Measurements from ENCODE around the gene CCDC170. TPM values are rescaled to one million over a fixed set of nuclear protein-coding genes. Genes with fewer than 3 reads are reported as not detected.

Gene CCDC170
- total and polyA plus RNA-seq, 9 of the 15 experiments (the other 6 are each of a cell fraction or from before 2014, with no cell fraction given), result 0.01 to 0.18 (median 0.05) TPM; not detected in 6

DNA sequence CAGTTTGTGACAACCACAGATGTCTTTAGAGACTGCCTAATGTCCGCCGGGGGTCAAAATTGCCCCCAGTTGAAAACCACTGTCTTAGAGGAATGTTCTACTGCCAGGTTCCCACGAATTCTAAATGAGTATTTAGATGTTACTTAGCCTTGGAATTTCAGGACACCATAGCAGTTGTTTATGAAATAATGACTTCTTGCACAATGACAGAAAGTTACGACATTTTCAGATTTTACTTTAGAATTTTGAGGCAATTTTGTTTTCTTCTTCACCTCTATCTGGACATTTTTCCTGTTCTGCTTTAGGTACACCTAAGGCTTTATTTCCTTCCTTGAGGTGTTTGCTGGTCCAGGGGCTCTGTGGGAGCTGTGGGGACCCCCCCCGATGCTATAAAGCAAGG is 83.4 kb downstream of the CCDC170 start:
- H4K20me1 ChIP-seq (replicated peaks; ENCODE audit: control insufficient read depth, insufficient read depth, low read length), result no peaks in the 10 kb centered on the region
- intact Hi-C loops (cut with micrococcal nuclease) (no loop called here), in situ Hi-C loops (cut with MboI) (no loop called here)
- H3K4me3 ChIP-seq, result no peak overlapping the region
- CTCF ChIA-PET (ENCODE audit: low intra/inter-chr PET ratio), result no interaction called here
- no peak overlapping the region for H2AFZ ChIP-seq (ENCODE audit: low read depth, low read length)
- H3K27me3 ChIP-seq (ENCODE audit: control insufficient read depth in 2 of 2, insufficient read depth in 2 of 2, low read length in 2 of 2), result peaks cover 26 to 29% of the 10 kb centered on the region in 2 experiments
- no peak for DNase-seq (ENCODE audit: extremely low read depth in 1 of 4, low spot score in 3 of 4)
- TF ChIP-seq NR1H2 (CRISPR knock-in tag; IDR thresholded peaks at IDR 0.05) (no peak), CEBPB (tag; IDR thresholded peaks at IDR 0.05) (peak; percentile 44; the same call in 1 of the 2 replicates)
- H3K9me3 ChIP-seq (replicated peaks; ENCODE audit: control insufficient read depth, insufficient read depth, low read depth, low read length), result no peaks in the 10 kb centered on the region
- H3K27ac ChIP-seq (ENCODE audit: extremely low read depth, low read depth, low read length), result no peak overlapping the region
- no TSS peak for BruUV-seq (replicated peaks)
- no peak overlapping the region for H3K9ac ChIP-seq (ENCODE audit: insufficient read depth in 1 of 2, low read depth in 2 of 2, low read length in 2 of 2)
- WGBS (ENCODE audit: insufficient coverage, low coverage, missing lambda C conversion rate), result 3% methylated on average over 5 of the region's 5 CpGs
- no peak overlapping the region for H3K4me2 ChIP-seq (ENCODE audit: insufficient read depth, low read length)
- H3K36me3 ChIP-seq (ENCODE audit: control insufficient read depth, insufficient read depth, low read length), result no peaks in the 10 kb centered on the region
- no peaks in the 10 kb centered on the region for H3K9me1 ChIP-seq (ENCODE audit: control insufficient read depth, insufficient read depth, low read length)
- no peak for ATAC-seq
- no peak for FAIRE-seq
- no peaks in the 10 kb centered on the region for H3K4me1 ChIP-seq (replicated peaks in 1 of 2; ENCODE audit: control insufficient read depth in 2 of 2, insufficient read depth in 2 of 2, low read length in 2 of 2)
- no peaks in the 10 kb centered on the region for H3K79me2 ChIP-seq (ENCODE audit: control insufficient read depth, insufficient read depth, low read length)
- POLR2A ChIA-PET, result interaction anchor here (0.6 kb wide), 1 partner anchor 73 kb away, joined by 3 read pairs; no protein-coding TSS in a partner anchor

DNA sequence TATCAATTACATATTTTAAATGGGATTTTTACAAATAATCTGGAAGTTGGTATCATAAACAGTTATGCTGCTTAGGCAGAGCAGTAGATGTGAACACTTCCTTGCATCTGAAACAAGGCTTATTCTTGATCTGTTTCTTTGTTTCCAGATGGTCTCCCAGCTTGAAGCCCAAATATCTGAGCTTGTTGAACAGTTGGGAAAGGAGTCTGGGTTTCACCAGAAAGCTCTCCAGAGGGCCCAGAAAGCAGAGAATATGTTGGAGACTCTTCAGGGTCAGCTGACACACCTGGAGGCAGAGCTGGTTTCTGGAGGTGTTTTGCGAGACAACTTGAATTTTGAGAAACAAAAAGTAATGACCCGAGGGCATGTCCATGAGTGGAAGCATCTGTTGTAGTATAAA is 91.9 kb downstream of the CCDC170 start:
- Histone ChIP-seq H3K9me3 (replicated peaks; ENCODE audit: control insufficient read depth, insufficient read depth, low read depth, low read length) (no peaks in the 10 kb centered on the region), H2AFZ (ENCODE audit: low read depth, low read length) (no peak overlapping the region), H3K79me2 (ENCODE audit: control insufficient read depth, insufficient read depth, low read length) (no peaks in the 10 kb centered on the region), H4K20me1 (replicated peaks; ENCODE audit: control insufficient read depth, insufficient read depth, low read length) (no peaks in the 10 kb centered on the region), H3K4me3 (no peak overlapping the region), H3K36me3 (ENCODE audit: control insufficient read depth, insufficient read depth, low read length) (no peaks in the 10 kb centered on the region), H3K27me3 (ENCODE audit: control insufficient read depth in 2 of 2, insufficient read depth in 2 of 2, low read length in 2 of 2) (peaks cover 0 to 12% of the 10 kb centered on the region in 2 experiments; a peak in 1 of 5 replicates), H3K4me2 (ENCODE audit: insufficient read depth, low read length) (no peak overlapping the region), H3K27ac (ENCODE audit: extremely low read depth, low read depth, low read length) (no peak overlapping the region), H3K9ac (ENCODE audit: insufficient read depth in 1 of 2, low read depth in 2 of 2, low read length in 2 of 2) (no peak overlapping the region), H3K4me1 (replicated peaks in 1 of 2; ENCODE audit: control insufficient read depth in 2 of 2, insufficient read depth in 2 of 2, low read length in 2 of 2) (no peaks in the 10 kb centered on the region), H3K9me1 (ENCODE audit: control insufficient read depth, insufficient read depth, low read length) (no peaks in the 10 kb centered on the region)
- CTCF ChIA-PET (ENCODE audit: low intra/inter-chr PET ratio), result no interaction called here
- BruUV-seq (replicated peaks), result no TSS peak
- in situ Hi-C loops (cut with MboI) (no loop called here), intact Hi-C loops (cut with micrococcal nuclease) (no loop called here)
- no peak for FAIRE-seq
- WGBS (ENCODE audit: insufficient coverage, low coverage, missing lambda C conversion rate), result 4% methylated on average over 2 of the region's 2 CpGs
- no peak for ATAC-seq
- TF ChIP-seq ZFP1 (CRISPR knock-in tag; IDR thresholded peaks at IDR 0.05) (no peak), ZC3H4 (CRISPR knock-in tag; IDR thresholded peaks at IDR 0.05; ENCODE audit: borderline replicate concordance) (no peak), TFAM (CRISPR knock-in tag; conservative IDR thresholded peaks at IDR 0.05) (no peak)
- TF ChIP-seq, protein P1, sequence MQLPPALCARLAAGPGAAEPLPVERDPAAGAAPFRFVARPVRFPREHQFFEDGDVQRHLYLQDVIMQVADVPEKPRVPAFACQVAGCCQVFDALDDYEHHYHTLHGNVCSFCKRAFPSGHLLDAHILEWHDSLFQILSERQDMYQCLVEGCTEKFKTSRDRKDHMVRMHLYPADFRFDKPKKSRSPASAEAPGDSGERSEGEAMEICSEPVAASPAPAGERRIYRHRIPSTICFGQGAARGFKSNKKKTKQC (CRISPR knock-in tag; IDR thresholded peaks at IDR 0.05), result no peak
- TF ChIP-seq, protein P2, sequence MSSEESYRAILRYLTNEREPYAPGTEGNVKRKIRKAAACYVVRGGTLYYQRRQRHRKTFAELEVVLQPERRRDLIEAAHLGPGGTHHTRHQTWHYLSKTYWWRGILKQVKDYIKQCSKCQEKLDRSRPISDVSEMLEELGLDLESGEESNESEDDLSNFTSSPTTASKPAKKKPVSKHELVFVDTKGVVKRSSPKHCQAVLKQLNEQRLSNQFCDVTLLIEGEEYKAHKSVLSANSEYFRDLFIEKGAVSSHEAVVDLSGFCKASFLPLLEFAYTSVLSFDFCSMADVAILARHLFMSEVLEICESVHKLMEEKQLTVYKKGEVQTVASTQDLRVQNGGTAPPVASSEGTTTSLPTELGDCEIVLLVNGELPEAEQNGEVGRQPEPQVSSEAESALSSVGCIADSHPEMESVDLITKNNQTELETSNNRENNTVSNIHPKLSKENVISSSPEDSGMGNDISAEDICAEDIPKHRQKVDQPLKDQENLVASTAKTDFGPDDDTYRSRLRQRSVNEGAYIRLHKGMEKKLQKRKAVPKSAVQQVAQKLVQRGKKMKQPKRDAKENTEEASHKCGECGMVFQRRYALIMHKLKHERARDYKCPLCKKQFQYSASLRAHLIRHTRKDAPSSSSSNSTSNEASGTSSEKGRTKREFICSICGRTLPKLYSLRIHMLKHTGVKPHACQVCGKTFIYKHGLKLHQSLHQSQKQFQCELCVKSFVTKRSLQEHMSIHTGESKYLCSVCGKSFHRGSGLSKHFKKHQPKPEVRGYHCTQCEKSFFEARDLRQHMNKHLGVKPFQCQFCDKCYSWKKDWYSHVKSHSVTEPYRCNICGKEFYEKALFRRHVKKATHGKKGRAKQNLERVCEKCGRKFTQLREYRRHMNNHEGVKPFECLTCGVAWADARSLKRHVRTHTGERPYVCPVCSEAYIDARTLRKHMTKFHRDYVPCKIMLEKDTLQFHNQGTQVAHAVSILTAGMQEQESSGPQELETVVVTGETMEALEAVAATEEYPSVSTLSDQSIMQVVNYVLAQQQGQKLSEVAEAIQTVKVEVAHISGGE (CRISPR knock-in tag; IDR thresholded peaks at IDR 0.05), result no peak
- POLR2A ChIA-PET, result no interaction called here
- DNase-seq (ENCODE audit: extremely low read depth in 1 of 4, low spot score in 3 of 4), result no peak
